ENCODE results near the gene MARVELD1. TPM values are rescaled to one million over a fixed set of nuclear protein-coding genes. Genes with fewer than 3 reads are reported as not detected.
A peak's percentile ranks its signal among the peaks of the same experiment; 100 is the strongest.

Gene MARVELD1
- polyA plus RNA-seq, 2 of the 4 experiments (the other 2 are of a cell fraction), result 29.1 to 31.7 TPM

GRCh38 chr10:97736902-97737769 lies 23.6 kb downstream of the MARVELD1 start, which contains the start of gene ZFYVE27 (continued):
- TF ChIP-seq HOXB5 (CRISPR knock-in tag; IDR thresholded peaks at IDR 0.05) (peak; percentile 97), BCL3 (IDR thresholded peaks at IDR 0.05) (peak; percentile 70; the same call in 2 of the 3 replicates), USF2 (IDR thresholded peaks at IDR 0.05) (peak; percentile 55; the same call in 1 of the 2 replicates), RNF2 (IDR thresholded peaks at IDR 0.05; ENCODE audit: borderline replicate concordance, low read depth) (no peak), MAX (IDR thresholded peaks at IDR 0.05) (peak; percentile 100), FOSL2 (IDR thresholded peaks at IDR 0.05) (no peak), FOSL2 (CRISPR knock-in tag; IDR thresholded peaks at IDR 0.05) (peak; percentile 79), JUN (IDR thresholded peaks at IDR 0.05) (peak; percentile 45 to 84; a peak in 3 of 5 replicates), HOXB13 (CRISPR knock-in tag; IDR thresholded peaks at IDR 0.05; ENCODE audit: low read depth) (peak; percentile 98), EP300 (IDR thresholded peaks at IDR 0.05) (no peak), PBX3 (IDR thresholded peaks at IDR 0.05) (0 out of 2 replicates have a peak, but pooled peaks have one; percentile 26), POLR2A (IDR thresholded peaks at IDR 0.05; ENCODE audit: low read length) (peak; percentile 91), NPAS2 (CRISPR knock-in tag; IDR thresholded peaks at IDR 0.05; ENCODE audit: borderline replicate concordance) (peak; percentile 77), E2F6 (IDR thresholded peaks at IDR 0.05; ENCODE audit: borderline replicate concordance, low read depth) (peak; percentile 100), MYC (IDR thresholded peaks at IDR 0.05; ENCODE audit: borderline replicate concordance, low read length) (peak; percentile 52; the same call in 1 of the 2 replicates), HEYL (CRISPR knock-in tag; IDR thresholded peaks at IDR 0.05) (peak; percentile 92; the same call in 1 of the 2 replicates)

GRCh38 chr10:97737770-97738265 lies 24.3 kb downstream of the MARVELD1 start:
- no peak for TF ChIP-seq MAZ (IDR thresholded peaks at IDR 0.05; ENCODE audit: borderline replicate concordance, low read depth, low read length)
- TF ChIP-seq TP53 (CRISPR knock-in tag; IDR thresholded peaks at IDR 0.05), result no peak
- TF ChIP-seq JUN (IDR thresholded peaks at IDR 0.05), result no peak
- no peak for TF ChIP-seq RNF2 (IDR thresholded peaks at IDR 0.05; ENCODE audit: borderline replicate concordance, low read depth)
- no peak for TF ChIP-seq USF2 (IDR thresholded peaks at IDR 0.05)
- TF ChIP-seq HOXA7 (CRISPR knock-in tag; IDR thresholded peaks at IDR 0.05), result no peak
- TF ChIP-seq CTCF (IDR thresholded peaks at IDR 0.05), result no peak
- DNase-seq (ENCODE audit: low read depth in 1 of 2, low spot score in 1 of 2) (no peak), FAIRE-seq (no peak), ATAC-seq (peak in 1 of 2 experiments; percentile 4; a peak in 2 of 6 replicates)
- Histone ChIP-seq H3K4me1 (peaks cover 9% of the 10 kb centered on the region; the same call in 2 of the 3 replicates), H3K9me3 (no peaks in the 10 kb centered on the region), H3K4me2 (peak overlapping the region; percentile 92), H3K27ac (peak overlapping the region; percentile 86 to 98), H3K4me3 (peak overlapping the region; percentile 86)
- ChIA-PET CTCF (interaction anchor here (1.4 kb wide), 1 partner anchor 28 kb away, joined by 4 read pairs; no protein-coding TSS in a partner anchor), POLR2A (no interaction called here)
- 27% methylated on average over 14 of the region's 14 CpGs for whole genome bisulfite sequencing (ENCODE audit: missing lambda C conversion rate)
